Measurements from ENCODE around the gene MTA2. TPM values are rescaled to one million over a fixed set of nuclear protein-coding genes. Genes with fewer than 3 reads are reported as not detected.
A peak's percentile ranks its signal among the peaks of the same experiment; 100 is the strongest.

MTA2 gene
- total and polyA plus RNA-seq, 10 of the 15 experiments (the other 5 are each of a cell fraction or from before 2014, with no cell fraction given): 6.7 to 201 (median 113) TPM

DNA sequence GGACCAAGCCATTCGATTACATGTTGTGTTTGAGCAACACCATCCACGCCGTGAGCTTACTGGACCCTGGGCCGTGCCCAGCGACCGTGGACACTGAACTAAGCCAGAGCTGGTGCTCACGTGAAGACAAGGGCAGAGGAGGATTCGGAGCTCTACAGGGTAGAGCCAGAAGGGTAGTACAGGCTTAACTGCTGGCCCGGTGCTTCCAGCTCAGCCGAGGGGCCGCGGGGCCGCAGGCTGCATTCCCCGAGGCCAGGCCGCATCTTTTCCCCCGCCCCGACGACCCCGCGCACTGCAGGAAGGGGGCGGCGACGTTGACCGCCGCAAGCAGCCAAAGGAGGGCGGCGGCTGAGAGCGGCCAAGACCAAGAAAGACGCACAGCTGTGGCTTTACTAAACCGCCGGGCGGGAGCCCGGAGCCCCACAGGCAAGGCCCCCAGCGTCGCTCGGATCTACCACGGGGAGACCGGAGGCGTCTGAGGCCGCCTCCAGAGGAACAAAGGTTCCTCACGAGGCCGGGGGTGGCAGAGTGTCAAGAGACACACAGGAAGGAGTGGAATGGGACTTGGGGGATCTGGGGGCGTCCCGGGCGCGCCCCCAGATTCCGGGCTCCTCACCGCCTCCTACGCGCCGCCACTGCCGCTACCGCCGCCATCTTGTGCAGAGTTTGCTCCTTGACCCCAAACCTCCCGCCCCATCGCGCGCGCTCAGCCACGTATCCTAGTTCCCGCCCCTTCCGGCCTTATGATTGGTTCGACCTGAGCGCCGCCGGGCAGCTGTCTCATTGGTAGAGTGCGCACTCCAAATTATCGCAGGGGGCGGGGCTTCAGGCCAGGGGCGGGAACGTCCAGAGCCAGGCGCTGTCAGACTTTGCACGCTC lies 44.5 kb upstream of the MTA2 start, which contains the start of gene GANAB (continued):
- TF ChIP-seq CHD2 (IDR thresholded peaks at IDR 0.05; ENCODE audit: borderline replicate concordance, low read depth, low read length): peak; percentile 85
- TF ChIP-seq SP1 (IDR thresholded peaks at IDR 0.05; ENCODE audit: low read depth, low read length): peak; percentile 68
- no peak for TF ChIP-seq NFXL1 (IDR thresholded peaks at IDR 0.05; ENCODE audit: borderline replicate concordance)
- TF ChIP-seq, protein P1, sequence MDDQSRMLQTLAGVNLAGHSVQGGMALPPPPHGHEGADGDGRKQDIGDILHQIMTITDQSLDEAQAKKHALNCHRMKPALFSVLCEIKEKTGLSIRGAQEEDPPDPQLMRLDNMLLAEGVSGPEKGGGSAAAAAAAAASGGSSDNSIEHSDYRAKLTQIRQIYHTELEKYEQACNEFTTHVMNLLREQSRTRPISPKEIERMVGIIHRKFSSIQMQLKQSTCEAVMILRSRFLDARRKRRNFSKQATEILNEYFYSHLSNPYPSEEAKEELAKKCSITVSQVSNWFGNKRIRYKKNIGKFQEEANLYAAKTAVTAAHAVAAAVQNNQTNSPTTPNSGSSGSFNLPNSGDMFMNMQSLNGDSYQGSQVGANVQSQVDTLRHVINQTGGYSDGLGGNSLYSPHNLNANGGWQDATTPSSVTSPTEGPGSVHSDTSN (IDR thresholded peaks at IDR 0.05; ENCODE audit: insufficient replicate concordance, low read depth, low read length): no peak
- TF ChIP-seq GABPA (IDR thresholded peaks at IDR 0.05; ENCODE audit: low read depth): peak; percentile 81
- TF ChIP-seq, protein P2, sequence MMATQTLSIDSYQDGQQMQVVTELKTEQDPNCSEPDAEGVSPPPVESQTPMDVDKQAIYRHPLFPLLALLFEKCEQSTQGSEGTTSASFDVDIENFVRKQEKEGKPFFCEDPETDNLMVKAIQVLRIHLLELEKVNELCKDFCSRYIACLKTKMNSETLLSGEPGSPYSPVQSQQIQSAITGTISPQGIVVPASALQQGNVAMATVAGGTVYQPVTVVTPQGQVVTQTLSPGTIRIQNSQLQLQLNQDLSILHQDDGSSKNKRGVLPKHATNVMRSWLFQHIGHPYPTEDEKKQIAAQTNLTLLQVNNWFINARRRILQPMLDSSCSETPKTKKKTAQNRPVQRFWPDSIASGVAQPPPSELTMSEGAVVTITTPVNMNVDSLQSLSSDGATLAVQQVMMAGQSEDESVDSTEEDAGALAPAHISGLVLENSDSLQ (IDR thresholded peaks at IDR 0.05): peak; percentile 77
- TF ChIP-seq, protein P3, sequence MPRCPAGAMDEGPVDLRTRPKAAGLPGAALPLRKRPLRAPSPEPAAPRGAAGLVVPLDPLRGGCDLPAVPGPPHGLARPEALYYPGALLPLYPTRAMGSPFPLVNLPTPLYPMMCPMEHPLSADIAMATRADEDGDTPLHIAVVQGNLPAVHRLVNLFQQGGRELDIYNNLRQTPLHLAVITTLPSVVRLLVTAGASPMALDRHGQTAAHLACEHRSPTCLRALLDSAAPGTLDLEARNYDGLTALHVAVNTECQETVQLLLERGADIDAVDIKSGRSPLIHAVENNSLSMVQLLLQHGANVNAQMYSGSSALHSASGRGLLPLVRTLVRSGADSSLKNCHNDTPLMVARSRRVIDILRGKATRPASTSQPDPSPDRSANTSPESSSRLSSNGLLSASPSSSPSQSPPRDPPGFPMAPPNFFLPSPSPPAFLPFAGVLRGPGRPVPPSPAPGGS (IDR thresholded peaks at IDR 0.05; ENCODE audit: borderline replicate concordance, insufficient read depth, low read depth, low read length, poor library complexity, severe bottlenecking): peak; percentile 86
- peak; percentile 3 to 7; a peak in 1 of 4 replicates for TF ChIP-seq BHLHE40 (IDR thresholded peaks at IDR 0.05; ENCODE audit: borderline replicate concordance in 1 of 2, low read depth in 2 of 2, low read length in 1 of 2)
- TF ChIP-seq, protein P4, sequence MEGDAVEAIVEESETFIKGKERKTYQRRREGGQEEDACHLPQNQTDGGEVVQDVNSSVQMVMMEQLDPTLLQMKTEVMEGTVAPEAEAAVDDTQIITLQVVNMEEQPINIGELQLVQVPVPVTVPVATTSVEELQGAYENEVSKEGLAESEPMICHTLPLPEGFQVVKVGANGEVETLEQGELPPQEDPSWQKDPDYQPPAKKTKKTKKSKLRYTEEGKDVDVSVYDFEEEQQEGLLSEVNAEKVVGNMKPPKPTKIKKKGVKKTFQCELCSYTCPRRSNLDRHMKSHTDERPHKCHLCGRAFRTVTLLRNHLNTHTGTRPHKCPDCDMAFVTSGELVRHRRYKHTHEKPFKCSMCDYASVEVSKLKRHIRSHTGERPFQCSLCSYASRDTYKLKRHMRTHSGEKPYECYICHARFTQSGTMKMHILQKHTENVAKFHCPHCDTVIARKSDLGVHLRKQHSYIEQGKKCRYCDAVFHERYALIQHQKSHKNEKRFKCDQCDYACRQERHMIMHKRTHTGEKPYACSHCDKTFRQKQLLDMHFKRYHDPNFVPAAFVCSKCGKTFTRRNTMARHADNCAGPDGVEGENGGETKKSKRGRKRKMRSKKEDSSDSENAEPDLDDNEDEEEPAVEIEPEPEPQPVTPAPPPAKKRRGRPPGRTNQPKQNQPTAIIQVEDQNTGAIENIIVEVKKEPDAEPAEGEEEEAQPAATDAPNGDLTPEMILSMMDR (IDR thresholded peaks at IDR 0.05 in 2 of 3, conservative IDR thresholded peaks at IDR 0.05 in 1 of 3; ENCODE audit: control insufficient read depth in 2 of 3, extremely low read depth in 1 of 3, insufficient read depth in 1 of 3, low read depth in 3 of 3, low read length in 3 of 3): no peak
- no peak for TF ChIP-seq SPI1 (IDR thresholded peaks at IDR 0.05; ENCODE audit: borderline replicate concordance, insufficient read depth, low read depth, low read length)
- no peak for TF ChIP-seq ETV6 (conservative IDR thresholded peaks at IDR 0.05 in 1 of 2, IDR thresholded peaks at IDR 0.05 in 1 of 2; ENCODE audit: borderline replicate concordance in 1 of 2, low read depth in 1 of 2)
- TF ChIP-seq, protein P5, sequence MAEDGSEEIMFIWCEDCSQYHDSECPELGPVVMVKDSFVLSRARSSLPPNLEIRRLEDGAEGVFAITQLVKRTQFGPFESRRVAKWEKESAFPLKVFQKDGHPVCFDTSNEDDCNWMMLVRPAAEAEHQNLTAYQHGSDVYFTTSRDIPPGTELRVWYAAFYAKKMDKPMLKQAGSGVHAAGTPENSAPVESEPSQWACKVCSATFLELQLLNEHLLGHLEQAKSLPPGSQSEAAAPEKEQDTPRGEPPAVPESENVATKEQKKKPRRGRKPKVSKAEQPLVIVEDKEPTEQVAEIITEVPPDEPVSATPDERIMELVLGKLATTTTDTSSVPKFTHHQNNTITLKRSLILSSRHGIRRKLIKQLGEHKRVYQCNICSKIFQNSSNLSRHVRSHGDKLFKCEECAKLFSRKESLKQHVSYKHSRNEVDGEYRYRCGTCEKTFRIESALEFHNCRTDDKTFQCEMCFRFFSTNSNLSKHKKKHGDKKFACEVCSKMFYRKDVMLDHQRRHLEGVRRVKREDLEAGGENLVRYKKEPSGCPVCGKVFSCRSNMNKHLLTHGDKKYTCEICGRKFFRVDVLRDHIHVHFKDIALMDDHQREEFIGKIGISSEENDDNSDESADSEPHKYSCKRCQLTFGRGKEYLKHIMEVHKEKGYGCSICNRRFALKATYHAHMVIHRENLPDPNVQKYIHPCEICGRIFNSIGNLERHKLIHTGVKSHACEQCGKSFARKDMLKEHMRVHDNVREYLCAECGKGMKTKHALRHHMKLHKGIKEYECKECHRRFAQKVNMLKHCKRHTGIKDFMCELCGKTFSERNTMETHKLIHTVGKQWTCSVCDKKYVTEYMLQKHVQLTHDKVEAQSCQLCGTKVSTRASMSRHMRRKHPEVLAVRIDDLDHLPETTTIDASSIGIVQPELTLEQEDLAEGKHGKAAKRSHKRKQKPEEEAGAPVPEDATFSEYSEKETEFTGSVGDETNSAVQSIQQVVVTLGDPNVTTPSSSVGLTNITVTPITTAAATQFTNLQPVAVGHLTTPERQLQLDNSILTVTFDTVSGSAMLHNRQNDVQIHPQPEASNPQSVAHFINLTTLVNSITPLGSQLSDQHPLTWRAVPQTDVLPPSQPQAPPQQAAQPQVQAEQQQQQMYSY (CRISPR knock-in tag; IDR thresholded peaks at IDR 0.05): no peak
- TF ChIP-seq POLR2A (IDR thresholded peaks at IDR 0.05; ENCODE audit: low read depth, low read length): peak; percentile 94
- TF ChIP-seq TCF7 (IDR thresholded peaks at IDR 0.05; ENCODE audit: borderline replicate concordance): no peak
- TF ChIP-seq FOS (IDR thresholded peaks at IDR 0.05; ENCODE audit: borderline replicate concordance, extremely low read depth, insufficient read length): no peak
- peak; percentile 70 for TF ChIP-seq IKZF1 (conservative IDR thresholded peaks at IDR 0.05)
- TF ChIP-seq BACH1 (IDR thresholded peaks at IDR 0.05; ENCODE audit: borderline replicate concordance): no peak
- no peak for TF ChIP-seq NR2C2 (IDR thresholded peaks at IDR 0.05; ENCODE audit: borderline replicate concordance, control insufficient read depth, insufficient read length, low read depth)

All from GM12878 (cell line).